WTC11 (cell line): ENCODE results near the gene GNAI3. TPM values are rescaled to one million over a fixed set of nuclear protein-coding genes. Genes with fewer than 3 reads are reported as not detected.

Source experiments
- ATAC-seq: fragments of 200-7000 bp; cut with Tn5 transposase; 2 replicates; pipeline ENCODE4 v1.10.0; 2021; ENCODE audit warnings: mild to moderate bottlenecking, moderate library complexity
- CTCF ChIA-PET: fragments of 300-600 bp; sonication (Branson Sonifier 250); formaldehyde crosslinking; loops from one replicate; lab custom pipeline; 2021; ENCODE audit warnings: antibody characterized with exemption; lab: Charles Lee
- POLR2A ChIA-PET: fragments of 350-600 bp; sonication (Branson Sonifier 250); formaldehyde crosslinking; loops from one replicate; lab custom pipeline; 2021; ENCODE audit warnings: antibody characterized with exemption; lab: Charles Lee
- DNase-seq: peaks from one replicate; pipeline ENCODE4 v3.0.0; 2021; ENCODE audit warnings: low spot score
- H3K27ac Mint-ChIP-seq: 2 replicates; pipeline ENCODE4 v1.8.0; 2021; ENCODE audit warnings: mixed read lengths
- H3K27me3 Mint-ChIP-seq: 2 replicates; pipeline ENCODE4 v1.8.0; 2021; ENCODE audit warnings: low read depth, mild to moderate bottlenecking, moderate library complexity, mixed read lengths
- H3K36me3 Mint-ChIP-seq: 2 replicates; pipeline ENCODE4 v1.8.0; 2021; ENCODE audit warnings: mixed read lengths
- H3K4me1 Mint-ChIP-seq: 2 replicates; pipeline ENCODE4 v1.8.0; 2022; ENCODE audit warnings: mixed read lengths
- H3K4me3 Mint-ChIP-seq: 2 replicates; pipeline ENCODE4 v1.8.0; 2021; ENCODE audit warnings: mild to moderate bottlenecking, moderate library complexity, mixed read lengths
- H3K9me3 Mint-ChIP-seq: 2 replicates; pipeline ENCODE4 v1.8.0; 2021; ENCODE audit warnings: mixed read lengths
- AFF4 ChIP-seq: sonication (generic); formaldehyde crosslinking; IDR thresholded peaks from 2 replicates; pipeline ENCODE4 v1.8.1; 2023; ENCODE audit warnings: mild to moderate bottlenecking, missing genetic modification reagents, borderline replicate concordance
- CREM ChIP-seq: sonication (generic); formaldehyde crosslinking; IDR thresholded peaks from 2 replicates; pipeline ENCODE4 v1.8.1; 2022; ENCODE audit warnings: mild to moderate bottlenecking, missing genetic modification reagents, moderate library complexity
- E2F1 ChIP-seq: sonication (generic); formaldehyde crosslinking; IDR thresholded peaks from 2 replicates; pipeline ENCODE4 v1.8.0; 2022; ENCODE audit warnings: mild to moderate bottlenecking, missing genetic modification reagents
- FOXJ3 ChIP-seq: sonication (generic); formaldehyde crosslinking; IDR thresholded peaks from 2 replicates; pipeline ENCODE4 v1.9.0; 2021; ENCODE audit warnings: missing genetic modification reagents, mild to moderate bottlenecking, borderline replicate concordance
- FOXK1 ChIP-seq: sonication (generic); formaldehyde crosslinking; IDR thresholded peaks from 2 replicates; pipeline ENCODE4 v1.8.0; 2022; ENCODE audit warnings: mild to moderate bottlenecking, moderate library complexity, missing genetic modification reagents
- MYBL2 ChIP-seq: sonication (generic); formaldehyde crosslinking; IDR thresholded peaks from 2 replicates; pipeline ENCODE4 v1.8.1; 2023; ENCODE audit warnings: mild to moderate bottlenecking, moderate library complexity, missing genetic modification reagents
- OVOL2 ChIP-seq: fragments of 250-450 bp; sonication (Bioruptor Pico); IDR thresholded peaks from 2 replicates; pipeline ENCODE4 v1.9.0; 2021; ENCODE audit warnings: mild to moderate bottlenecking, borderline replicate concordance
- SMAD3 ChIP-seq: sonication (generic); formaldehyde crosslinking; IDR thresholded peaks from 2 replicates; pipeline ENCODE4 v1.8.0; 2022; ENCODE audit warnings: missing genetic modification reagents, mild to moderate bottlenecking, borderline replicate concordance
- SOX15 ChIP-seq: fragments of 250-450 bp; sonication (Bioruptor Pico); IDR thresholded peaks from 2 replicates; pipeline ENCODE4 v1.9.0; 2021; ENCODE audit warnings: mild to moderate bottlenecking
- STAT6 ChIP-seq: sonication (generic); formaldehyde crosslinking; conservative IDR thresholded peaks from 2 replicates; pipeline ENCODE4 v1.8.1; 2023; ENCODE audit warnings: mild to moderate bottlenecking, low read depth, missing genetic modification reagents, moderate library complexity
- TEAD1 ChIP-seq: sonication (generic); formaldehyde crosslinking; IDR thresholded peaks from 2 replicates; pipeline ENCODE4 v1.8.0; 2022; ENCODE audit warnings: mild to moderate bottlenecking, missing genetic modification reagents
- ZBTB21 ChIP-seq: sonication (generic); formaldehyde crosslinking; IDR thresholded peaks from 2 replicates; pipeline ENCODE4 v1.8.1; 2023; ENCODE audit warnings: mild to moderate bottlenecking, missing genetic modification reagents, borderline replicate concordance
- ZNF138 ChIP-seq: sonication (generic); formaldehyde crosslinking; conservative IDR thresholded peaks from 2 replicates; pipeline ENCODE4 v1.8.1; 2022; ENCODE audit warnings: mild to moderate bottlenecking, moderate library complexity, missing genetic modification reagents
- ZNF219 ChIP-seq: sonication (generic); formaldehyde crosslinking; IDR thresholded peaks from 2 replicates; pipeline ENCODE4 v1.8.0; 2023; ENCODE audit warnings: missing genetic modification reagents, mild to moderate bottlenecking, borderline replicate concordance
- ZNF263 ChIP-seq: sonication (generic); formaldehyde crosslinking; IDR thresholded peaks from 2 replicates; pipeline ENCODE4 v1.8.1; 2022; ENCODE audit warnings: low read depth, mild to moderate bottlenecking, moderate library complexity, missing genetic modification reagents
- ZNF671 ChIP-seq: fragments of 250-450 bp; sonication (Bioruptor Pico); IDR thresholded peaks from 2 replicates; pipeline ENCODE4 v1.8.0; 2021; ENCODE audit warnings: mild to moderate bottlenecking
- total RNA-seq: library from RNA; stranded (reverse); gene quantifications from 3 replicates; pipeline ENCODE4 v1.2.3, GENCODE V29; 2021
- TF ChIP-seq, protein P1 (sequence below): sonication (generic); formaldehyde crosslinking; IDR thresholded peaks from 2 replicates; pipeline ENCODE4 v1.8.0; 2022; ENCODE audit warnings: mild to moderate bottlenecking, missing genetic modification reagents
- TF ChIP-seq, protein P2 (sequence below): sonication (generic); formaldehyde crosslinking; IDR thresholded peaks from 2 replicates; pipeline ENCODE4 v1.8.0; 2022; ENCODE audit warnings: mild to moderate bottlenecking, missing genetic modification reagents
- TF ChIP-seq, protein P3 (sequence below): sonication (generic); formaldehyde crosslinking; IDR thresholded peaks from 2 replicates; pipeline ENCODE4 v1.8.1; 2022; ENCODE audit warnings: low read depth, missing genetic modification reagents, borderline replicate concordance

The GNAI3 gene
- total RNA-seq, 1 experiment from 2014 or later = 7.2 TPM

- H3K27ac Mint-ChIP-seq = no peak overlapping the region
These were observed 41.3 kb downstream of the GNAI3 start for GRCh38 chr1:109589679-109590078.

DNA sequence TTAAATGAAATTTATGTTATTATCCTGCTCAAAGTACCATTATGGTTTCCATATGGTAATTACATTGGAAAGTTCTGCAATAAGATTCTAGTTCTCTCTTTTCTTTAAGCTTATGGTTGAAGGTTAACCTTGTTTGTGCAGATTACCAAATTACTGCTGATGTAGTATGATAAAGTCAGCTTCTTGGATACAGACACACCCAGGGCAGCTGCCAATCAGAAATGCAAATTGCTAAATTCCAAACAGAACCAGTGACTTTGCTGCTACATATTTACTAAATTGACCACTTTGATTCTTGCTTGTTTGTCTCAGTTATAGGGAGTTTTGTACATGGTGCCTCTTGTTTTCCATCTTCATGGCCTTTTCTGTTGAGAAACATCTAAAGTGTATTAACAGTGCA, 44.5 kb downstream of the GNAI3 start:
- Mint-ChIP-seq H3K9me3 (no peaks in the 10 kb centered on the region), H3K36me3 (peaks cover 26% of the 10 kb centered on the region), H3K4me3 (no peak overlapping the region), H3K27me3 (no peaks in the 10 kb centered on the region), H3K27ac (no peak overlapping the region), H3K4me1 (no peaks in the 10 kb centered on the region)
- CTCF ChIA-PET = interaction anchor here (0.6 kb wide), 1 partner anchor 47 kb away, joined by 3 read pairs; no protein-coding TSS in a partner anchor
- DNase-seq = no peak
- POLR2A ChIA-PET = no interaction called here
- ATAC-seq = no peak
- TF ChIP-seq AFF4 (CRISPR knock-in tag) (no peak), FOXJ3 (no peak), OVOL2 (no peak), MYBL2 (CRISPR knock-in tag) (no peak), TEAD1 (no peak), FOXK1 (CRISPR knock-in tag) (no peak), ZNF138 (CRISPR knock-in tag) (no peak), ZNF671 (no peak), E2F1 (CRISPR knock-in tag) (no peak)
- TF ChIP-seq, protein P1, sequence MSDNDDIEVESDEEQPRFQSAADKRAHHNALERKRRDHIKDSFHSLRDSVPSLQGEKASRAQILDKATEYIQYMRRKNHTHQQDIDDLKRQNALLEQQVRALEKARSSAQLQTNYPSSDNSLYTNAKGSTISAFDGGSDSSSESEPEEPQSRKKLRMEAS = no peak

More at GRCh38 chr1:109589679-109590078, 41.3 kb downstream of the GNAI3 start:
- ChIA-PET CTCF (no interaction called here), POLR2A (no interaction called here)
- Mint-ChIP-seq H3K36me3 (peaks cover 42% of the 10 kb centered on the region), H3K4me1 (no peaks in the 10 kb centered on the region), H3K9me3 (no peaks in the 10 kb centered on the region), H3K27me3 (no peaks in the 10 kb centered on the region), H3K4me3 (no peak overlapping the region)
- DNase-seq (no peak), ATAC-seq (no peak)
- TF ChIP-seq TEAD1 (no peak), SOX15 (no peak), FOXK1 (CRISPR knock-in tag) (no peak), SMAD3 (CRISPR knock-in tag) (no peak), STAT6 (CRISPR knock-in tag) (no peak), ZNF138 (CRISPR knock-in tag) (no peak), CREM (CRISPR knock-in tag) (no peak), ZBTB21 (no peak), E2F1 (CRISPR knock-in tag) (no peak), ZNF219 (no peak), ZNF263 (CRISPR knock-in tag) (no peak)
- TF ChIP-seq, protein P2, sequence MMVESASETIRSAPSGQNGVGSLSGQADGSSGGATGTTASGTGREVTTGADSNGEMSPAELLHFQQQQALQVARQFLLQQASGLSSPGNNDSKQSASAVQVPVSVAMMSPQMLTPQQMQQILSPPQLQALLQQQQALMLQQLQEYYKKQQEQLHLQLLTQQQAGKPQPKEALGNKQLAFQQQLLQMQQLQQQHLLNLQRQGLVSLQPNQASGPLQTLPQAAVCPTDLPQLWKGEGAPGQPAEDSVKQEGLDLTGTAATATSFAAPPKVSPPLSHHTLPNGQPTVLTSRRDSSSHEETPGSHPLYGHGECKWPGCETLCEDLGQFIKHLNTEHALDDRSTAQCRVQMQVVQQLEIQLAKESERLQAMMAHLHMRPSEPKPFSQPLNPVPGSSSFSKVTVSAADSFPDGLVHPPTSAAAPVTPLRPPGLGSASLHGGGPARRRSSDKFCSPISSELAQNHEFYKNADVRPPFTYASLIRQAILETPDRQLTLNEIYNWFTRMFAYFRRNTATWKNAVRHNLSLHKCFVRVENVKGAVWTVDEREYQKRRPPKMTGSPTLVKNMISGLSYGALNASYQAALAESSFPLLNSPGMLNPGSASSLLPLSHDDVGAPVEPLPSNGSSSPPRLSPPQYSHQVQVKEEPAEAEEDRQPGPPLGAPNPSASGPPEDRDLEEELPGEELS (CRISPR knock-in tag) = no peak
- TF ChIP-seq, protein P3, sequence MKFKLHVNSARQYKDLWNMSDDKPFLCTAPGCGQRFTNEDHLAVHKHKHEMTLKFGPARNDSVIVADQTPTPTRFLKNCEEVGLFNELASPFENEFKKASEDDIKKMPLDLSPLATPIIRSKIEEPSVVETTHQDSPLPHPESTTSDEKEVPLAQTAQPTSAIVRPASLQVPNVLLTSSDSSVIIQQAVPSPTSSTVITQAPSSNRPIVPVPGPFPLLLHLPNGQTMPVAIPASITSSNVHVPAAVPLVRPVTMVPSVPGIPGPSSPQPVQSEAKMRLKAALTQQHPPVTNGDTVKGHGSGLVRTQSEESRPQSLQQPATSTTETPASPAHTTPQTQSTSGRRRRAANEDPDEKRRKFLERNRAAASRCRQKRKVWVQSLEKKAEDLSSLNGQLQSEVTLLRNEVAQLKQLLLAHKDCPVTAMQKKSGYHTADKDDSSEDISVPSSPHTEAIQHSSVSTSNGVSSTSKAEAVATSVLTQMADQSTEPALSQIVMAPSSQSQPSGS (CRISPR knock-in tag) = no peak
